ENCODE results near the gene TBC1D22B. TPM values are rescaled to one million over a fixed set of nuclear protein-coding genes. Genes with fewer than 3 reads are reported as not detected.
A peak's percentile ranks its signal among the peaks of the same experiment; 100 is the strongest.

The TBC1D22B gene
- polyA plus RNA-seq, 3 donors: 3.9 to 5.0 (median 4.9) TPM

GRCh38 chr6:37283671-37284151 is 26.1 kb downstream of the TBC1D22B start:
- peaks cover 69 to 87% of the 10 kb centered on the region in 2 donors for H3K36me3 Mint-ChIP-seq
- Histone ChIP-seq H3K4me2 (replicated peaks; ENCODE audit: extremely low read depth, low read length, poor library complexity, severe bottlenecking) (no peak overlapping the region), H3K9ac (ENCODE audit: insufficient read depth, low read length, poor library complexity, severe bottlenecking) (no peak overlapping the region), H3K27ac (ENCODE audit: low read depth in 1 of 2, low read length in 2 of 2) (no peak overlapping the region), H3K79me2 (ENCODE audit: insufficient read depth, low read length) (peaks cover 12% of the 10 kb centered on the region), H3K4me3 (replicated peaks in 1 of 3; ENCODE audit: low read depth in 2 of 3, low read length in 3 of 3) (no peak overlapping the region), H3K9me3 (replicated peaks in 1 of 2; ENCODE audit: control insufficient read depth in 1 of 2, insufficient read depth in 1 of 2, low read length in 2 of 2) (no peaks in the 10 kb centered on the region), H3K4me1 (ENCODE audit: control insufficient read depth in 1 of 2, insufficient read depth in 2 of 2, low read length in 2 of 2) (peaks cover 35% of the 10 kb centered on the region in 2 donors), H3K27me3 (ENCODE audit: control insufficient read depth in 2 of 2, insufficient read depth in 2 of 2, low read length in 2 of 2) (no peaks in the 10 kb centered on the region), H3K36me3 (replicated peaks in 1 of 2; ENCODE audit: control insufficient read depth in 1 of 2, insufficient read depth in 2 of 2, low read length in 2 of 2) (peaks cover 39 to 70% of the 10 kb centered on the region in 2 donors), H4K20me1 (ENCODE audit: insufficient read depth, low read length) (no peaks in the 10 kb centered on the region), H2AFZ (ENCODE audit: insufficient read depth, low read depth, low read length, poor library complexity, severe bottlenecking) (no peak overlapping the region)
- peak overlapping the region in 1 of 7 donors; percentile 31 for H3K27ac Mint-ChIP-seq
- H3K9me3 Mint-ChIP-seq: peaks cover 0 to 2% (median 0%) of the 10 kb centered on the region in 7 donors
- intact Hi-C loops (cut with micrococcal nuclease): no loop called here
- DNase-seq: no peak
- 93% methylated on average over 3 of the region's 3 CpGs for WGBS (ENCODE audit: insufficient coverage)
- TF ChIP-seq CTCF (IDR thresholded peaks at IDR 0.05): no peak
- H3K27me3 Mint-ChIP-seq (ENCODE audit: low read depth in 3 of 3): peaks cover 0 to 2% (median 0%) of the 10 kb centered on the region in 3 donors
- H3K4me3 Mint-ChIP-seq: no peak overlapping the region
- H3K4me1 Mint-ChIP-seq: peaks cover 35% of the 10 kb centered on the region

- Histone ChIP-seq H3K9ac (ENCODE audit: insufficient read depth, low read length, poor library complexity, severe bottlenecking) (no peak overlapping the region), H3K36me3 (replicated peaks in 1 of 2; ENCODE audit: control insufficient read depth in 1 of 2, insufficient read depth in 2 of 2, low read length in 2 of 2) (peaks cover 47 to 79% of the 10 kb centered on the region in 2 donors), H3K27ac (ENCODE audit: low read depth in 1 of 2, low read length in 2 of 2) (no peak overlapping the region), H3K27me3 (ENCODE audit: control insufficient read depth in 2 of 2, insufficient read depth in 2 of 2, low read length in 2 of 2) (no peaks in the 10 kb centered on the region), H3K79me2 (ENCODE audit: insufficient read depth, low read length) (peaks cover 10% of the 10 kb centered on the region), H4K20me1 (ENCODE audit: insufficient read depth, low read length) (no peaks in the 10 kb centered on the region), H2AFZ (ENCODE audit: insufficient read depth, low read depth, low read length, poor library complexity, severe bottlenecking) (no peak overlapping the region), H3K4me2 (replicated peaks; ENCODE audit: extremely low read depth, low read length, poor library complexity, severe bottlenecking) (no peak overlapping the region), H3K4me3 (replicated peaks in 1 of 3; ENCODE audit: low read depth in 2 of 3, low read length in 3 of 3) (no peak overlapping the region), H3K9me3 (replicated peaks in 1 of 2; ENCODE audit: control insufficient read depth in 1 of 2, insufficient read depth in 1 of 2, low read length in 2 of 2) (no peaks in the 10 kb centered on the region), H3K4me1 (ENCODE audit: control insufficient read depth in 1 of 2, insufficient read depth in 2 of 2, low read length in 2 of 2) (peaks cover 24 to 25% of the 10 kb centered on the region in 2 donors)
- WGBS (ENCODE audit: insufficient coverage): 94% methylated on average over 4 of the region's 4 CpGs
- peaks cover 0 to 2% (median 0%) of the 10 kb centered on the region in 3 donors for H3K27me3 Mint-ChIP-seq (ENCODE audit: low read depth in 3 of 3)
- no peak for TF ChIP-seq CTCF (IDR thresholded peaks at IDR 0.05)
- H3K36me3 Mint-ChIP-seq: peaks cover 69 to 90% of the 10 kb centered on the region in 2 donors
- intact Hi-C loops (cut with micrococcal nuclease): no loop called here
- peak overlapping the region in 1 of 7 donors; percentile 28 for H3K27ac Mint-ChIP-seq
- peaks cover 0 to 2% (median 0%) of the 10 kb centered on the region in 7 donors for H3K9me3 Mint-ChIP-seq
- no peak for DNase-seq
- H3K4me1 Mint-ChIP-seq: peaks cover 24% of the 10 kb centered on the region
- no peak overlapping the region for H3K4me3 Mint-ChIP-seq
These were observed 27.2 kb downstream of the TBC1D22B start for GRCh38 chr6:37284781-37285180.
